ENCODE data around the gene TMEM33.
"Not testable (repeated sequence)": the region's sequence is repeated elsewhere in the genome, so short reads cannot be mapped to it uniquely, and the experiment has no call there.

Gene TMEM33

GRCh38 chr4:41934901-41935651 is at the start of gene TMEM33:
Gene TMEM33 (plus strand): TSS chr4:41935429. CDS start chr4:41935485, 56 bp downstream.
- peak; percentile 80 for DNase-seq

- DNase-seq = no peak
These were observed 49.8 kb upstream of the TMEM33 start for GRCh38 chr4:41885456-41885855.

GRCh38 chr4:41887277-41887676 is 48.0 kb upstream of the TMEM33 start:
- DNase-seq = no peak

GRCh38 chr4:41887821-41888686 is 47.2 kb upstream of the TMEM33 start:
- DNase-seq = peak; percentile 36

GRCh38 chr4:41888687-41889074 is 46.5 kb upstream of the TMEM33 start:
- no peak for DNase-seq

GRCh38 chr4:41889317-41889716 is 45.9 kb upstream of the TMEM33 start:
- no peak for DNase-seq

- no peak for DNase-seq
These were observed 45.1 kb upstream of the TMEM33 start for GRCh38 chr4:41890085-41890484.

GRCh38 chr4:41896648-41897047 is 38.6 kb upstream of the TMEM33 start:
- no peak for DNase-seq

GRCh38 chr4:41897698-41898097 is 37.5 kb upstream of the TMEM33 start:
- no peak for DNase-seq

GRCh38 chr4:41909136-41909535 is 26.1 kb upstream of the TMEM33 start:
- DNase-seq = not testable (repeated sequence)

GRCh38 chr4:41912546-41912945 is 22.7 kb upstream of the TMEM33 start:
- DNase-seq = no peak

- DNase-seq = no peak
These were observed 21.7 kb upstream of the TMEM33 start for GRCh38 chr4:41913509-41913908.

- DNase-seq = no peak
These were observed 17.0 kb upstream of the TMEM33 start for GRCh38 chr4:41918278-41918677.

GRCh38 chr4:41920416-41920815 is 14.8 kb upstream of the TMEM33 start:
- not testable (repeated sequence) for DNase-seq

- no peak for DNase-seq
These were observed 13.8 kb upstream of the TMEM33 start for GRCh38 chr4:41921476-41921875.

GRCh38 chr4:41927796-41928499 is 7.3 kb upstream of the TMEM33 start:
- no peak for DNase-seq

- no peak for DNase-seq
These were observed 4.9 kb upstream of the TMEM33 start for GRCh38 chr4:41930139-41930831.

- no peak for DNase-seq
These were observed 2.2 kb upstream of the TMEM33 start for GRCh38 chr4:41932988-41933387.

- no peak for DNase-seq
These were observed 1.2 kb upstream of the TMEM33 start for GRCh38 chr4:41933997-41934503.

- no peak for DNase-seq
These were observed 722 bp upstream of the TMEM33 start for GRCh38 chr4:41934514-41934900.

- DNase-seq = no peak
These were observed 408 bp downstream of the TMEM33 start for GRCh38 chr4:41935652-41936021.

GRCh38 chr4:41939016-41939626 is 3.9 kb downstream of the TMEM33 start:
- no peak for DNase-seq

All from NCI-H345 (cell line).